ENCODE measurements around the gene MDC1.
A peak's percentile ranks its signal among the peaks of the same experiment; 100 is the strongest.

- no peak for TF ChIP-seq EZH2phosphoT487 (IDR thresholded peaks at IDR 0.05; ENCODE audit: low read depth)
- TF ChIP-seq, protein P1, sequence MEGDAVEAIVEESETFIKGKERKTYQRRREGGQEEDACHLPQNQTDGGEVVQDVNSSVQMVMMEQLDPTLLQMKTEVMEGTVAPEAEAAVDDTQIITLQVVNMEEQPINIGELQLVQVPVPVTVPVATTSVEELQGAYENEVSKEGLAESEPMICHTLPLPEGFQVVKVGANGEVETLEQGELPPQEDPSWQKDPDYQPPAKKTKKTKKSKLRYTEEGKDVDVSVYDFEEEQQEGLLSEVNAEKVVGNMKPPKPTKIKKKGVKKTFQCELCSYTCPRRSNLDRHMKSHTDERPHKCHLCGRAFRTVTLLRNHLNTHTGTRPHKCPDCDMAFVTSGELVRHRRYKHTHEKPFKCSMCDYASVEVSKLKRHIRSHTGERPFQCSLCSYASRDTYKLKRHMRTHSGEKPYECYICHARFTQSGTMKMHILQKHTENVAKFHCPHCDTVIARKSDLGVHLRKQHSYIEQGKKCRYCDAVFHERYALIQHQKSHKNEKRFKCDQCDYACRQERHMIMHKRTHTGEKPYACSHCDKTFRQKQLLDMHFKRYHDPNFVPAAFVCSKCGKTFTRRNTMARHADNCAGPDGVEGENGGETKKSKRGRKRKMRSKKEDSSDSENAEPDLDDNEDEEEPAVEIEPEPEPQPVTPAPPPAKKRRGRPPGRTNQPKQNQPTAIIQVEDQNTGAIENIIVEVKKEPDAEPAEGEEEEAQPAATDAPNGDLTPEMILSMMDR (IDR thresholded peaks at IDR 0.05; ENCODE audit: low read depth, low read length), result peak; percentile 34
These were observed 31.7 kb downstream of the MDC1 start for GRCh38 chr6:30685157-30686008.

All from OCI-LY3 (cell line).